H1 (cell line): ENCODE data around the gene AGBL4. TPM values are rescaled to one million over a fixed set of nuclear protein-coding genes. Genes with fewer than 3 reads are reported as not detected.

Experiments
- CTCF ChIA-PET: fragments of 300-600 bp; sonication (Branson Sonifier 250); formaldehyde crosslinking; loops from one replicate; lab custom pipeline; 2021; ENCODE audit not compliant: partially characterized antibody; lab: Charles Lee
- POLR2A ChIA-PET: fragments of 300-600 bp; sonication (Branson Sonifier 250); formaldehyde crosslinking; loops from one replicate; lab custom pipeline; 2021; ENCODE audit warnings: inconsistent platforms; ENCODE audit not compliant: partially characterized antibody; lab: Charles Lee
- DNase-seq, 2 experiments: peaks; one replicate each; pipeline versions ENCODE4 v3.0.0 to v3.0.0-alpha.2; 2010 to 2022; ENCODE audit warnings: low spot score in 2 of 2, low read depth in 1 of 2, mixed read lengths in 1 of 2
- FAIRE-seq: peaks from 2 replicates; lab custom pipeline; 2011; peaks lifted over from hg19 to GRCh38; lab: Jason Lieb, UNC
- H2AFZ ChIP-seq: 2 replicates; pipeline ENCODE4 v1.8.1; 2012; ENCODE audit warnings: low read length, inconsistent platforms
- H2AK5ac ChIP-seq: 2 replicates; pipeline ENCODE4 v1.6.1; 2013; ENCODE audit warnings: low read depth, low read length
- H2BK120ac ChIP-seq: replicated peaks from 2 replicates; pipeline ENCODE3; 2013; ENCODE audit warnings: low read depth, low read length, inconsistent platforms
- H2BK12ac ChIP-seq: 2 replicates; pipeline ENCODE4 v1.6.1; 2013; ENCODE audit warnings: low read depth, low read length
- H2BK15ac ChIP-seq: 2 replicates; pipeline ENCODE4 v1.6.1; 2013; ENCODE audit warnings: low read length
- H2BK20ac ChIP-seq: 2 replicates; pipeline ENCODE4 v1.6.1; 2013; ENCODE audit warnings: low read length
- H2BK5ac ChIP-seq: 2 replicates; pipeline ENCODE4 v1.6.1; 2013; ENCODE audit warnings: low read depth, low read length
- H3K14ac ChIP-seq: 2 replicates; pipeline ENCODE4 v1.6.1; 2013; ENCODE audit warnings: inconsistent platforms; ENCODE audit not compliant: insufficient read length
- H3K18ac ChIP-seq: 2 replicates; pipeline ENCODE4 v1.6.1; 2013; ENCODE audit warnings: low read length; ENCODE audit errors: extremely low read depth
- H3K23ac ChIP-seq: 2 replicates; pipeline ENCODE4 v1.6.1; 2013; ENCODE audit warnings: inconsistent platforms; ENCODE audit not compliant: insufficient read length
- H3K23me2 ChIP-seq: 2 replicates; pipeline ENCODE4 v1.6.1; 2013; ENCODE audit warnings: low read depth, low read length
- H3K27ac ChIP-seq: 2 replicates; pipeline ENCODE4 v1.6.1; 2011; ENCODE audit warnings: low read depth, low read length, inconsistent platforms
- H3K27me3 ChIP-seq, 4 experiments: replicated peaks in 1 of 4; 1 replicate in 1 of 4; 2 replicates in 3 of 4; pipeline versions ENCODE4 v1.6.1 to v1.8.1; 2011 to 2013; ENCODE audit warnings: low read length in 3 of 4, mild to moderate bottlenecking in 3 of 4, inconsistent platforms in 2 of 4, mixed read lengths in 2 of 4, moderate library complexity in 1 of 4; ENCODE audit not compliant: control insufficient read depth in 3 of 4, insufficient read depth in 3 of 4; ENCODE audit errors: extremely low read depth in 1 of 4
- H3K36me3 ChIP-seq, 4 experiments: 2 replicates each; pipeline versions ENCODE4 v1.6.1 to v1.8.1; 2011 to 2013; ENCODE audit warnings: mild to moderate bottlenecking in 4 of 4, low read length in 3 of 4, moderate library complexity in 2 of 4, control low read depth in 1 of 4, inconsistent platforms in 1 of 4; ENCODE audit not compliant: insufficient read depth in 4 of 4, control insufficient read depth in 2 of 4
- H3K4ac ChIP-seq: replicated peaks from 2 replicates; pipeline ENCODE3; 2013; ENCODE audit warnings: low read length, low read depth, mixed read lengths, inconsistent platforms; ENCODE audit not compliant: insufficient read length
- H3K4me1 ChIP-seq, 4 experiments: replicated peaks in 1 of 4; 1 replicate in 1 of 4; 2 replicates in 3 of 4; pipeline versions ENCODE4 v1.6.1 to v1.8.1; 2011 to 2013; ENCODE audit warnings: low read length in 3 of 4, inconsistent platforms in 2 of 4, mixed read lengths in 1 of 4; ENCODE audit not compliant: insufficient read depth in 4 of 4, control insufficient read depth in 3 of 4
- H3K4me2 ChIP-seq, 2 experiments: 2 replicates each; pipeline versions ENCODE4 v1.6.1 to v1.8.1; 2011 to 2013; ENCODE audit warnings: low read depth in 2 of 2, low read length in 2 of 2, control low read depth in 1 of 2, inconsistent platforms in 1 of 2, mild to moderate bottlenecking in 1 of 2; ENCODE audit not compliant: insufficient read depth in 1 of 2
- H3K4me3 ChIP-seq, 4 experiments: fragments of 200-600, 300-600 bp in 1 of 4; sonication (generic), shearing (Covaris generic), sonication (Bioruptor Twin) in 1 of 4; 2 replicates each; pipeline versions ENCODE4 v1.5.1 to v1.8.1; 2011 to 2016; ENCODE audit warnings: low read length in 4 of 4, low read depth in 3 of 4, control low read depth in 2 of 4, inconsistent platforms in 2 of 4, mild to moderate bottlenecking in 2 of 4, mixed read lengths in 1 of 4, moderate library complexity in 1 of 4; ENCODE audit not compliant: insufficient read depth in 2 of 4; ENCODE audit errors: extremely low read depth in 1 of 4
- H3K56ac ChIP-seq: replicated peaks from 2 replicates; pipeline ENCODE3; 2013; ENCODE audit warnings: low read depth, mild to moderate bottlenecking, mixed read lengths, low read length, inconsistent platforms; ENCODE audit not compliant: insufficient read length
- H3K79me1 ChIP-seq: 2 replicates; pipeline ENCODE4 v1.6.1; 2013; ENCODE audit warnings: low read depth, low read length, control low read depth
- H3K79me2 ChIP-seq, 2 experiments: 2 replicates each; pipeline versions ENCODE4 v1.6.1 to v1.8.1; 2012 to 2013; ENCODE audit warnings: low read length in 2 of 2, mild to moderate bottlenecking in 2 of 2, inconsistent platforms in 1 of 2; ENCODE audit not compliant: insufficient read depth in 2 of 2, control insufficient read depth in 1 of 2
- H3K9ac ChIP-seq, 4 experiments: replicated peaks in 1 of 4; 1 replicate in 1 of 4; 2 replicates in 3 of 4; pipeline versions ENCODE4 v1.6.1 to v1.8.1; 2011 to 2013; ENCODE audit warnings: low read depth in 3 of 4, low read length in 3 of 4, control low read depth in 2 of 4, mild to moderate bottlenecking in 2 of 4, moderate library complexity in 2 of 4, inconsistent platforms in 1 of 4; ENCODE audit errors: extremely low read depth in 1 of 4
- H3K9me3 ChIP-seq, 2 experiments: 2 replicates each; pipeline versions ENCODE4 v1.6.1 to v1.8.1; 2012 to 2013; ENCODE audit warnings: mild to moderate bottlenecking in 2 of 2, moderate library complexity in 2 of 2, control low read depth in 1 of 2, inconsistent platforms in 1 of 2, low read depth in 1 of 2, low read length in 1 of 2, mixed read lengths in 1 of 2; ENCODE audit not compliant: insufficient read depth in 2 of 2
- H4K20me1 ChIP-seq, 2 experiments: replicated peaks in 1 of 2; 2 replicates each; pipeline versions ENCODE3 to v1.8.1; 2011 to 2013; ENCODE audit warnings: inconsistent platforms in 2 of 2, low read length in 2 of 2, mild to moderate bottlenecking in 1 of 2; ENCODE audit not compliant: insufficient read depth in 2 of 2, control insufficient read depth in 1 of 2
- H4K5ac ChIP-seq: 2 replicates; pipeline ENCODE4 v1.6.1; 2013; ENCODE audit warnings: low read length, low read depth, mixed read lengths, inconsistent platforms; ENCODE audit not compliant: insufficient read length
- H4K8ac ChIP-seq: 2 replicates; pipeline ENCODE4 v1.8.0; 2013; ENCODE audit warnings: mild to moderate bottlenecking, moderate library complexity, low read length, inconsistent platforms; ENCODE audit not compliant: insufficient read depth; ENCODE audit errors: extremely low read depth
- H4K91ac ChIP-seq: replicated peaks from 2 replicates; pipeline ENCODE3; 2013; ENCODE audit warnings: low read length, mixed read lengths, inconsistent platforms; ENCODE audit not compliant: insufficient read length
- CEBPB ChIP-seq: IDR thresholded peaks from 2 replicates; pipeline ENCODE4 v1.6.1; 2012; ENCODE audit warnings: low read depth, low read length
- HDAC2 ChIP-seq, 2 experiments: fragments of 300-600 bp in 1 of 2; sonication (generic) in 1 of 2; IDR thresholded peaks; 2 replicates each; pipeline ENCODE4 v1.6.1; 2011 to 2012; ENCODE audit warnings: low read depth in 2 of 2, low read length in 2 of 2, mild to moderate bottlenecking in 2 of 2, moderate library complexity in 2 of 2, borderline replicate concordance in 1 of 2, inconsistent platforms in 1 of 2
- WGBS, 2 experiments: shearing (Covaris generic) in 1 of 2; methylation state at CpG; one replicate each; pipeline versions ENCODE4 v1.1.6 to v1.1.7; 2013 to 2015; ENCODE audit warnings: low lambda C conversion rate in 2 of 2, mixed read lengths in 2 of 2, inconsistent platforms in 1 of 2, low coverage in 1 of 2, missing lambda C conversion rate in 1 of 2; ENCODE audit not compliant: insufficient replicate concordance in 2 of 2, insufficient coverage in 1 of 2, insufficient read length in 1 of 2; ENCODE audit errors: extremely low coverage in 1 of 2, missing lambda C conversion rate in 1 of 2; 5-methylcytosine and 5-hydroxymethylcytosine counted together
- polyA plus RNA-seq, 7 experiments: library from polyadenylated mRNA; depleted of rRNA in 3 of 7; stranded (reverse) in 5 of 7; unstranded in 2 of 7; fragments of >200 nt in 5 of 7; fragments of 200-250 nt in 2 of 7; gene quantifications; 1 replicate in 5 of 7; 2 replicates in 1 of 7; 4 replicates in 1 of 7; pipeline versions ENCODE4 v1.2.1 to v1.2.3, GENCODE V29; 2011 to 2013; ENCODE audit warnings: missing spikeins in 2 of 7, mixed read lengths in 2 of 7
- total RNA-seq: library from RNA; stranded (reverse); fragmentation: NEBNext Ultra II Directional; extraction: Animal tissue kit (Norgen Biotek cat#: 25700); gene quantifications from 2 replicates; pipeline ENCODE4 v1.2.1, GENCODE V29; 2021

Gene AGBL4
- total and polyA plus RNA-seq, 2 of the 8 experiments (the other 6 are each of a cell fraction or from before 2014, with no cell fraction given) = 0.41 to 0.45 TPM

- no peaks in the 10 kb centered on the region for H3K23me2 ChIP-seq
- no peak for TF ChIP-seq HDAC2 (IDR thresholded peaks at IDR 0.05; ENCODE audit: borderline replicate concordance in 1 of 2, low read depth in 2 of 2, low read length in 2 of 2)
- no peak for TF ChIP-seq CEBPB
These were observed 1307.8 kb downstream of the AGBL4 start for GRCh38 chr1:48715921-48716320.

More at GRCh38 chr1:48715921-48716320, 1307.8 kb downstream of the AGBL4 start:
- no peak overlapping the region for H3K4ac ChIP-seq
- no peak overlapping the region for H4K91ac ChIP-seq
- no peaks in the 10 kb centered on the region for H4K20me1 ChIP-seq
- H4K5ac ChIP-seq = no peak overlapping the region
- FAIRE-seq (no peak), DNase-seq (no peak)
- no peak overlapping the region for H3K56ac ChIP-seq
- H3K27ac ChIP-seq = no peak overlapping the region
- H2BK5ac ChIP-seq = no peak overlapping the region
- no peaks in the 10 kb centered on the region for H3K27me3 ChIP-seq
- H3K36me3 ChIP-seq = no peaks in the 10 kb centered on the region
- H3K14ac ChIP-seq = no peak overlapping the region
- WGBS, 2 experiments = 84% methylated on average over 5 of the region's 5 CpGs; no CpG with 5 or more reads in 1 of the 2 experiments
- no peak overlapping the region for H2AK5ac ChIP-seq
- H3K4me2 ChIP-seq = no peak overlapping the region
- H3K79me1 ChIP-seq = no peaks in the 10 kb centered on the region
- no peak overlapping the region for H3K18ac ChIP-seq
- no peak overlapping the region for H2BK120ac ChIP-seq
- no peak overlapping the region for H4K8ac ChIP-seq
- no peak overlapping the region for H2BK12ac ChIP-seq
- H3K23ac ChIP-seq = no peak overlapping the region
- no peaks in the 10 kb centered on the region for H3K9me3 ChIP-seq
- ChIA-PET POLR2A (no interaction called here), CTCF (interaction anchor here (1.1 to 1.8 kb wide), 4 partner anchors 27 to 42 kb away, joined by 3 to 6 read pairs (median 4); no protein-coding TSS in a partner anchor)
- no peak overlapping the region for H3K4me3 ChIP-seq
- H2BK15ac ChIP-seq = no peak overlapping the region
- H3K79me2 ChIP-seq = no peaks in the 10 kb centered on the region
- no peak overlapping the region for H2BK20ac ChIP-seq
- peaks cover 0 to 3% (median under 1%) of the 10 kb centered on the region in 4 experiments; a peak in 4 of 7 replicates for H3K4me1 ChIP-seq
- H3K9ac ChIP-seq = no peak overlapping the region
- H2AFZ ChIP-seq = no peak overlapping the region
